Mesendoderm (in vitro differentiated cells): ENCODE results near the gene MED27.

Experiments
- DNase-seq: peaks from one replicate; pipeline ENCODE4 v3.0.0; 2013
- H2AK5ac ChIP-seq: 2 replicates; pipeline ENCODE4 v1.6.1; 2013; ENCODE audit warnings: low read length, inconsistent platforms
- H2BK120ac ChIP-seq: 2 replicates; pipeline ENCODE4 v1.6.1; 2013; ENCODE audit warnings: low read depth, mild to moderate bottlenecking, low read length, moderate library complexity, mixed read lengths
- H2BK15ac ChIP-seq: replicated peaks from 2 replicates; pipeline ENCODE4 v1.6.1; 2013; ENCODE audit warnings: low read depth, mild to moderate bottlenecking, moderate library complexity
- H2BK5ac ChIP-seq: 2 replicates; pipeline ENCODE4 v1.6.1; 2013; ENCODE audit warnings: low read length, inconsistent platforms
- H3K18ac ChIP-seq: 2 replicates; pipeline ENCODE4 v1.6.1; 2013; ENCODE audit warnings: mild to moderate bottlenecking, low read length, mixed read lengths
- H3K23ac ChIP-seq: one replicate; pipeline ENCODE4 v1.6.1; 2013; ENCODE audit warnings: low read length
- H3K27ac ChIP-seq: 2 replicates; pipeline ENCODE4 v1.5.1; 2013; ENCODE audit warnings: low read depth, mild to moderate bottlenecking, inconsistent platforms, low read length, moderate library complexity
- H3K27me3 ChIP-seq: 2 replicates; pipeline ENCODE4 v1.6.1; 2013; ENCODE audit warnings: low read length, control low read depth, mild to moderate bottlenecking, inconsistent platforms; ENCODE audit not compliant: insufficient read depth, poor library complexity
- H3K36me3 ChIP-seq: 2 replicates; pipeline ENCODE4 v1.6.1; 2013; ENCODE audit warnings: low read length, inconsistent platforms; ENCODE audit not compliant: control insufficient read depth, insufficient read depth
- H3K4ac ChIP-seq: one replicate; pipeline ENCODE4 v1.6.1; 2013; ENCODE audit warnings: low read depth, mild to moderate bottlenecking, low read length, moderate library complexity
- H3K4me1 ChIP-seq: 2 replicates; pipeline ENCODE4 v1.6.1; 2013; ENCODE audit warnings: low read depth, low read length, inconsistent platforms; ENCODE audit not compliant: control insufficient read depth
- H3K4me2 ChIP-seq: 2 replicates; pipeline ENCODE4 v1.6.1; 2013; ENCODE audit warnings: low read length
- H3K4me3 ChIP-seq: 2 replicates; pipeline ENCODE4 v1.5.1; 2013; ENCODE audit warnings: mild to moderate bottlenecking, low read length
- H3K56ac ChIP-seq: one replicate; pipeline ENCODE4 v1.6.1; 2013; ENCODE audit warnings: low read length
- H3K79me1 ChIP-seq: 2 replicates; pipeline ENCODE4 v1.6.1; 2013; ENCODE audit warnings: low read length, inconsistent platforms
- H3K79me2 ChIP-seq: 2 replicates; pipeline ENCODE4 v1.6.1; 2013; ENCODE audit warnings: mild to moderate bottlenecking, low read length; ENCODE audit not compliant: control insufficient read depth, insufficient read depth
- H3K9ac ChIP-seq: 2 replicates; pipeline ENCODE4 v1.6.1; 2013; ENCODE audit warnings: low read length, inconsistent platforms
- H4K5ac ChIP-seq: one replicate; pipeline ENCODE4 v1.6.1; 2013; ENCODE audit warnings: low read length
- H4K8ac ChIP-seq: one replicate; pipeline ENCODE4 v1.6.1; 2013; ENCODE audit warnings: low read depth, mild to moderate bottlenecking, control low read depth, low read length, moderate library complexity
- WGBS: extraction: QIAGEN DNeasy Blood & Tissue Kit; methylation state at CpG from one replicate; pipeline ENCODE4 v1.1.7; 2013; ENCODE audit warnings: low lambda C conversion rate, missing lambda C conversion rate; ENCODE audit not compliant: insufficient coverage; ENCODE audit errors: extremely low coverage; 5-methylcytosine and 5-hydroxymethylcytosine counted together

The MED27 gene

GRCh38 chr9:131997779-131998178 lies 81.9 kb downstream of the MED27 start:
- no peak overlapping the region for H3K9ac ChIP-seq
- no peak overlapping the region for H3K56ac ChIP-seq
- H3K4ac ChIP-seq: no peak overlapping the region
- H3K4me2 ChIP-seq: no peak overlapping the region
- no peak overlapping the region for H2BK120ac ChIP-seq
- no peaks in the 10 kb centered on the region for H3K36me3 ChIP-seq
- H2AK5ac ChIP-seq: no peak overlapping the region
- H3K4me1 ChIP-seq: no peaks in the 10 kb centered on the region
- no peak overlapping the region for H3K4me3 ChIP-seq
- H4K8ac ChIP-seq: no peak overlapping the region
- no peak for DNase-seq
- no peaks in the 10 kb centered on the region for H3K79me2 ChIP-seq
- no peaks in the 10 kb centered on the region for H3K27me3 ChIP-seq
- H2BK5ac ChIP-seq: no peak overlapping the region
- H3K79me1 ChIP-seq: peaks cover 3% of the 10 kb centered on the region
- no peak overlapping the region for H3K23ac ChIP-seq
- no CpG with 5 or more reads among the region's 7 CpGs for WGBS
- no peak overlapping the region for H4K5ac ChIP-seq
- no peak overlapping the region for H3K27ac ChIP-seq
- H3K18ac ChIP-seq: no peak overlapping the region
- no peak overlapping the region for H2BK15ac ChIP-seq

GRCh38 chr9:131997076-131997475 lies 82.6 kb downstream of the MED27 start:
- Histone ChIP-seq H3K27ac (no peak overlapping the region), H4K5ac (no peak overlapping the region), H2BK5ac (no peak overlapping the region), H3K79me2 (no peaks in the 10 kb centered on the region), H2BK120ac (no peak overlapping the region), H3K4me3 (no peak overlapping the region), H3K36me3 (no peaks in the 10 kb centered on the region), H2BK15ac (no peak overlapping the region), H3K4me2 (no peak overlapping the region), H3K23ac (no peak overlapping the region), H3K18ac (no peak overlapping the region), H3K79me1 (peaks cover 5% of the 10 kb centered on the region), H3K56ac (no peak overlapping the region), H3K4me1 (no peaks in the 10 kb centered on the region), H3K9ac (no peak overlapping the region), H4K8ac (no peak overlapping the region), H3K4ac (no peak overlapping the region), H3K27me3 (no peaks in the 10 kb centered on the region), H2AK5ac (no peak overlapping the region)
- DNase-seq: no peak
- no CpG with 5 or more reads among the region's 6 CpGs for WGBS

GRCh38 chr9:131995382-131995781 lies 84.3 kb downstream of the MED27 start:
- H3K79me1 ChIP-seq: peaks cover 6% of the 10 kb centered on the region
- H2BK5ac ChIP-seq: no peak overlapping the region
- no peak overlapping the region for H3K27ac ChIP-seq
- H3K56ac ChIP-seq: no peak overlapping the region
- H4K5ac ChIP-seq: no peak overlapping the region
- no peaks in the 10 kb centered on the region for H3K79me2 ChIP-seq
- WGBS: no CpG with 5 or more reads among the region's 2 CpGs
- H3K4me3 ChIP-seq: no peak overlapping the region
- no peak overlapping the region for H2BK120ac ChIP-seq
- H3K18ac ChIP-seq: no peak overlapping the region
- H3K4me1 ChIP-seq: no peaks in the 10 kb centered on the region
- no peak for DNase-seq
- H3K4me2 ChIP-seq: no peak overlapping the region
- H2BK15ac ChIP-seq: no peak overlapping the region
- no peak overlapping the region for H3K4ac ChIP-seq
- H3K9ac ChIP-seq: no peak overlapping the region
- H3K23ac ChIP-seq: no peak overlapping the region
- H2AK5ac ChIP-seq: no peak overlapping the region
- H3K36me3 ChIP-seq: no peaks in the 10 kb centered on the region
- H3K27me3 ChIP-seq: no peaks in the 10 kb centered on the region
- H4K8ac ChIP-seq: no peak overlapping the region

- H3K4ac ChIP-seq: no peak overlapping the region
- H2BK15ac ChIP-seq: no peak overlapping the region
- no peaks in the 10 kb centered on the region for H3K79me2 ChIP-seq
- no peak overlapping the region for H4K8ac ChIP-seq
- no peak overlapping the region for H2BK120ac ChIP-seq
- H3K79me1 ChIP-seq: peaks cover 7% of the 10 kb centered on the region
- DNase-seq: no peak
- no peak overlapping the region for H3K27ac ChIP-seq
- no CpG with 5 or more reads among the region's 6 CpGs for WGBS
- no peaks in the 10 kb centered on the region for H3K4me1 ChIP-seq
- no peak overlapping the region for H3K9ac ChIP-seq
- no peaks in the 10 kb centered on the region for H3K27me3 ChIP-seq
- H3K4me2 ChIP-seq: no peak overlapping the region
- H3K18ac ChIP-seq: no peak overlapping the region
- no peak overlapping the region for H3K56ac ChIP-seq
- H2AK5ac ChIP-seq: no peak overlapping the region
- no peak overlapping the region for H4K5ac ChIP-seq
- no peak overlapping the region for H2BK5ac ChIP-seq
- no peak overlapping the region for H3K4me3 ChIP-seq
- H3K36me3 ChIP-seq: no peaks in the 10 kb centered on the region
- H3K23ac ChIP-seq: no peak overlapping the region
These were observed 85.1 kb downstream of the MED27 start for GRCh38 chr9:131994364-131995125.

GRCh38 chr9:131992906-131993657 lies 86.6 kb downstream of the MED27 start:
- Histone ChIP-seq H3K4me2 (no peak overlapping the region), H2AK5ac (no peak overlapping the region), H3K4me3 (no peak overlapping the region), H2BK15ac (no peak overlapping the region), H4K5ac (no peak overlapping the region), H3K23ac (no peak overlapping the region), H3K79me1 (peaks cover 5% of the 10 kb centered on the region), H3K79me2 (no peaks in the 10 kb centered on the region), H3K4me1 (no peaks in the 10 kb centered on the region), H3K36me3 (no peaks in the 10 kb centered on the region), H3K56ac (no peak overlapping the region), H4K8ac (no peak overlapping the region), H3K18ac (no peak overlapping the region), H3K4ac (no peak overlapping the region), H3K27ac (no peak overlapping the region), H2BK5ac (no peak overlapping the region), H2BK120ac (no peak overlapping the region), H3K27me3 (no peaks in the 10 kb centered on the region), H3K9ac (no peak overlapping the region)
- no peak for DNase-seq
- no CpG with 5 or more reads among the region's 10 CpGs for WGBS
